Embryonic facial prominence (tissue), 1 donor: Measurements from ENCODE around the gene HTRA3.

ENCODE experiments used
- DNase-seq: peaks from one replicate; pipeline ENCODE4 v3.0.0-alpha.2; 2016; ENCODE audit errors: extremely low spot score

The HTRA3 gene

GRCh38 chr4:8292478-8293107 lies 23.0 kb downstream of the HTRA3 start:
- no peak for DNase-seq

DNA sequence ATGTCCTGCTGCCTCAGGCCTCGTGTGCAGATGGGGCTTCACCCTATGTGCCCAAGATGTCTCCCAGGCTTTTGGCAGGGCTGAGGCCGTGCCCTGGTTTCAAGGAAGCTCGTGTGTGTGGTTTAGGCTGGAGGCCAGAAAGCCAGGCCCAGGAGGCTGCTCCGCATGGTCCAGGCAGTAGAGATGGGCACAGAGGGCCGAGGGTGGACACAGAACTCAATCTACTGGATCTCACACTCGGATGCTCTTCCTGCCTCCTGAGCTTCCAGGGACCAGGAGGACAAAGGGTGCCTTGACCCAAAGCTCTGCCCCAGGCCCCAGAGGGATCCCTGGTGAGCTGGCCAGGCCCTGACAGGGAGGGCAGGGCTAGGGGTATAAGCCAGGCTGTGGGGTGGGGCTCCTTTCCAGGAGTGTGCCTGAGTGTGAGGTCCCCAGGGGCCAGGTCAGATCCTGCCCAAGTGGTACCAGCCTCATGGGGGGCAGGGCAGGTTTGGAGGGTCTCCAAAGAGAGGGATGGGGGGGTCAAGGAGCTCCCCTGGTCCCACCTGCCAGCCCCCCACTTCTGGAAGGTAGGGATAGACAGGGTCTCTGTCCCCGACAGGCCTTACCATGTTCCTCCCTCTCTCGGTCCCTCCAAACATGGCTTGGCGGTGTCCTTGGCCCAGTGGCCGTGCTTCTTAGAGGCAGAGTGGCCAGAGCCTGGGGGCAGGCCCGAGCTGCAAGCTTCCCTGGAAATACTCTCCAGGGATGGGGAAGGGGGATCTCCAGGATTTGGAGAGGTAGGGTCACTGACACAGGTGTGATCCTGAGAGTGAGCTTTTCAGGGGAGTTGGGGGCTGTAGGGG lies 23.8 kb downstream of the HTRA3 start:
- no peak for DNase-seq

DNA sequence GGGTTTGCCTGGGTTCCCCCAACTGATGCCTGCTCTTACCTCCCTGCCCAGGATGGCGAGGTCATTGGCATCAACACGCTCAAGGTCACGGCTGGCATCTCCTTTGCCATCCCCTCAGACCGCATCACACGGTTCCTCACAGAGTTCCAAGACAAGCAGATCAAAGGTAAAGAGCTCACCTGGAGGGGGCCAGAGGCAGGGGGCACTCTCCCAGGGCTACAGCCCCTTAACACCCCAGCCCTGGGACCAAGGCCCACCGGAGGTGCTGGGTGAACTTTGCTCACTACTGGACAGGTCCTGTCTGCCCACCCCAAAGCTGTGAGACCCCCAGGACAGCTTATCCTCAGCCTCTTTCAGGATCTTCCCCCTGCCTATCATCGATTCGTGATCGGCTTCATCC lies 24.5 kb downstream of the HTRA3 start:
- no peak for DNase-seq

GRCh38 chr4:8294775-8295174 lies 25.2 kb downstream of the HTRA3 start:
- no peak for DNase-seq

DNA sequence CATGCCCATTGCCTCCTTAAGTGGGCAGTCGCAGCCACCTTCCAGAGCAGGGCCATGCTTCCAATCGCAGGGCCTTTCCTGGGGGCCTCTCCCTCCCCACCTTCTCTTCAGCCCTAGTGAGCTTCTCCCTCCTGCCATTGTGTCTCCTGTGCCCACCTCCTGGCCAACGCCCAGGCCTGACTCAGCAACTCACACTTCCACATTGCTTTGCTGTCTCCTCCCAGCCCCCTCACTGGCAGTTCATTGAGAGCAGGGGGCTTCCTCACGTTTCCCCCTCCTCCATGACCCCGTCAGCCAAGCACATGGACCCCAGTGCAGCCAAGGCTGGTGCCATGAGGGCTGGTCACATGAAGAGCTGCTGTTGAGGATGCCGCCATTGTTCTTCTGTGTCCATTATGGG lies 25.9 kb downstream of the HTRA3 start:
- DNase-seq, result no peak

- DNase-seq, result no peak
Measured at GRCh38 chr4:8296491-8296890, 26.9 kb downstream of the HTRA3 start.

GRCh38 chr4:8297141-8297601 lies 27.6 kb downstream of the HTRA3 start:
- no peak for DNase-seq

DNA sequence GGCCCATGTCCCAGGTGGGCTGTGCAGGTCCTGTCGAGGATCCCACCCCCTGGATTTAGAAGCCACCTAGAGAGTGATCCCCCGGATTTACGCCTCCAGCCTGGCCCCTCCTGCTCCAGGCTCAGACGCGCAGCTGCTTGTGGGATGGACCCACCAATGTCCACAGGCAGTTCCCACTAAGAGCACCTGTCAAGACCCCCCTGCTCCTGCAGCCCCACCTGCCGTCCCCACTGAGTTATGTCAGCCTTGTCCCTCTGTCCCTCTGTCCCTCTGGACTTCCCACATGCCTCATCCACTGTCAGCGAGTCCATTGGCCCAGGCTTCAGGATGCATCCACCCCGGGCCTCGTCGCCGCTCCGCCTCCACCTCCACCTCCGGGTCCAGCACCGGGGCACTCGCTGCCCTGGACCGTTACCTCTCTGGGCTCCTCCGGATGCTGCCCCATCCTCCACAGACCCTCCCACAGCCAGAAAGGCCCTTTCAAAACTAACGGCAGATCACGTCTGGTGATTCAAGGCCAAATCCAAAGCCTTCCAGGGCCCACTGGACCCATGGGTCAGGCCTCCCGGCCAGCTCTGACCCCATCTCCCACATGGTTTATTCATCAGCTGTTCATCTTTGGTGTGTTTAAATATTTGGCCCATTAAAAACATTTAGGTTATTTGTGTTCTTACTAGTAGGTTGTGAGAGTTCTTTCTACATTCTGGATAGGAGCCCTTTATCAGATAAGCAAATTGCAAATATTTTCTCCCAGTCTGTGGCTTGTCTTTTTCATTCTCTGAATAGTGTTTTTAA lies 28.3 kb downstream of the HTRA3 start:
- no peak for DNase-seq

GRCh38 chr4:8300832-8301231 lies 31.3 kb downstream of the HTRA3 start:
- no peak for DNase-seq

GRCh38 chr4:8301851-8302730 lies 32.5 kb downstream of the HTRA3 start:
- DNase-seq, result no peak

GRCh38 chr4:8303081-8303480 lies 33.5 kb downstream of the HTRA3 start:
- no peak for DNase-seq

DNA sequence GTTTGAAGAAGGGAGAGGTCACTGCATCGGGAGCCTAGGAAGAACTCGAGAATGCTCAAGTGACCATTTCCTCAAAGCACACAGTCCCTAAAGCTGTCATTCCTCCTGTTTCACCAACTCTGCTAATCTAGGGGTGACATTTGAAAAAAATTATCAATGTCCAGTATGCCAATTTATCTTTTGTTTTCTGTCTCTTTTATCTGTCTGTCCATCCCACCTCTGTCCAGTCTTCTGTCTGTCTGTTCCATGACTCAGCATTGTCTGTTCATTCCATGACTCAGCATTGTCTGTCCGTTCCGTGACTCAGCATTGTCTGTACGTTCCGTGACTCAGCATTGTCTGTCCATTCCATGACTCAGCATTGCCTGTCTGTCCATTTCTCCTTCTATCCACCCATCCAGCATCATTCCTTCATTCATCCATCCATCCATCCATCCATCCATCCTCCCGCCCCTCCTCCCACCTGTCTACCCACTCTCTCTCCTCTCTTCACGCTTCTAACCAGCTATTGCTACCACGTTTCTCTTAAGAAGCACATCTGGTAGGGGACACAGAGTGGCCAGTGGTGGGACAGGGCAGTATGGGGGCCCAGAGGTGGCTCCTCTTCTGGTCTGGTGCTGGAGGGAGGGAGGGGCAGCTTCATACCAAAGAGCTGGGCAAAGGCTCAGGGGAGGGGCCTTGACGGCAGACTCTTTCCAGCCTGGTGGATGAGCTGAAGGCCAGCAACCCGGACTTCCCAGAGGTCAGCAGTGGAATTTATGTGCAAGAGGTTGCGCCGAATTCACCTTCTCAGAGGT lies 34.1 kb downstream of the HTRA3 start:
- DNase-seq, result no peak

- DNase-seq, result no peak
Measured at GRCh38 chr4:8304827-8305695, 35.5 kb downstream of the HTRA3 start.

DNA sequence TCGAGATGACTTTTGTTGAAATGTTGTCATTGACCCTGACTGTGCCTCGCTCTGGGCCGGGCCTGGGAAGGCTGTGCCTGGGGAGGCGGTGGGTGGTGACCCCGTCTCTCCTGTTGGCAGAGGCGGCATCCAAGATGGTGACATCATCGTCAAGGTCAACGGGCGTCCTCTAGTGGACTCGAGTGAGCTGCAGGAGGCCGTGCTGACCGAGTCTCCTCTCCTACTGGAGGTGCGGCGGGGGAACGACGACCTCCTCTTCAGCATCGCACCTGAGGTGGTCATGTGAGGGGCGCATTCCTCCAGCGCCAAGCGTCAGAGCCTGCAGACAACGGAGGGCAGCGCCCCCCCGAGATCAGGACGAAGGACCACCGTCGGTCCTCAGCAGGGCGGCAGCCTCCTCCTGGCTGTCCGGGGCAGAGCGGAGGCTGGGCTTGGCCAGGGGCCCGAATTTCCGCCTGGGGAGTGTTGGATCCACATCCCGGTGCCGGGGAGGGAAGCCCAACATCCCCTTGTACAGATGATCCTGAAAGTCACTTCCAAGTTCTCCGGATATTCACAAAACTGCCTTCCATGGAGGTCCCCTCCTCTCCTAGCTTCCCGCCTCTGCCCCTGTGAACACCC lies 36.4 kb downstream of the HTRA3 start:
- no peak for DNase-seq

DNA sequence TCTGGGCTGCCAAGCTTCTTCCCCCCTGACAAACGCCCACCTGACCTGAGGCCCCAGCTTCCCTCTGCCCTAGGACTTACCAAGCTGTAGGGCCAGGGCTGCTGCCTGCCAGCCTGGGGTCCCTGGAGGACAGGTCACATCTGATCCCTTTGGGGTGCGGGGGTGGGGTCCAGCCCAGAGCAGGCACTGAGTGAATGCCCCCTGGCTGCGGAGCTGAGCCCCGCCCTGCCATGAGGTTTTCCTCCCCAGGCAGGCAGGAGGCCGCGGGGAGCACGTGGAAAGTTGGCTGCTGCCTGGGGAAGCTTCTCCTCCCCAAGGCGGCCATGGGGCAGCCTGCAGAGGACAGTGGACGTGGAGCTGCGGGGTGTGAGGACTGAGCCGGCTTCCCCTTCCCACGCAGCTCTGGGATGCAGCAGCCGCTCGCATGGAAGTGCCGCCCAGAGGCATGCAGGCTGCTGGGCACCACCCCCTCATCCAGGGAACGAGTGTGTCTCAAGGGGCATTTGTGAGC lies 37.0 kb downstream of the HTRA3 start:
- DNase-seq, result no peak

GRCh38 chr4:8307121-8307520 lies 37.6 kb downstream of the HTRA3 start:
- DNase-seq, result no peak

DNA sequence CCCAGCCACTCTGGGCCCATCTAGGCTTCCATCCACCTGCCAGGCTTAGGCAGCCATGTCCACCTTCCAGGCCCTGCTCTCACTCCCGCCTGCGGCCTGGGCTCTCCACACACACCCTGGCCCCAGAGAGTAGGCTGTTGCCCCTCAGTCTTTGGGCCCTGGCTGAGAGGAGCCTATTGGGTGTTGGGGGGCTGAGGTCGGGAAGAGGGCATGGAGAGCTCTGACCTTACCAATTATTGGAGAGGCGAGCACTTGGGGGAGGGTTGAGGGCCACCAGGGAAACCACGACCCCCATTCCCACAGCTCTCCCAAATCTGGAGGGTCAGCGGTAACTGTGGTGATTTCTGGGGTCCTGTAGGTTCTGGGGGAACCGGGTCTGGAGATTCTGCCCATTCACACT lies 38.2 kb downstream of the HTRA3 start:
- no peak for DNase-seq

DNA sequence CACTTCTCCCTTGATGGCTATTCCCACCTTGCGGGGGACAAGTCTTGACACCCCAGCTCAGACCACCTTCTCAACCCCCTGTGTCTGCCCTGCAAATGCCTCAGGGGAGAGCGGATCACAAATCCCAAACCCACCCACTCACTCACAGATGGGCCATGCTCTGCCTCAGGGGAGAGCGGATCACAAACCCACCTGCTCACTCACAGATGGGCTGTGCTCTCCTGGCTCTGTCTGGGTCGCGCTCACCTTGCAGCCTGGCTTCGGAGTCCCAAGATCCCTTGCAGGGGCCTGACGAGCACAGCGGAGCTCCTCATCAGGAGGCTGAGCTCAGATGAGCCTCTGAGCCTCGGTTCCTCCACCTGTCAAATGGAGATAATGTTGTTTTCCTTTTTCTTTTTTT lies 38.6 kb downstream of the HTRA3 start:
- DNase-seq, result no peak
